AG08396 (cell line): Measurements from ENCODE around the gene DRAXIN.

Experiments
- DNase-seq: peaks from one replicate; pipeline ENCODE4 v3.0.0; 2012; ENCODE audit warnings: low spot score, mixed read lengths

DRAXIN gene

DNA sequence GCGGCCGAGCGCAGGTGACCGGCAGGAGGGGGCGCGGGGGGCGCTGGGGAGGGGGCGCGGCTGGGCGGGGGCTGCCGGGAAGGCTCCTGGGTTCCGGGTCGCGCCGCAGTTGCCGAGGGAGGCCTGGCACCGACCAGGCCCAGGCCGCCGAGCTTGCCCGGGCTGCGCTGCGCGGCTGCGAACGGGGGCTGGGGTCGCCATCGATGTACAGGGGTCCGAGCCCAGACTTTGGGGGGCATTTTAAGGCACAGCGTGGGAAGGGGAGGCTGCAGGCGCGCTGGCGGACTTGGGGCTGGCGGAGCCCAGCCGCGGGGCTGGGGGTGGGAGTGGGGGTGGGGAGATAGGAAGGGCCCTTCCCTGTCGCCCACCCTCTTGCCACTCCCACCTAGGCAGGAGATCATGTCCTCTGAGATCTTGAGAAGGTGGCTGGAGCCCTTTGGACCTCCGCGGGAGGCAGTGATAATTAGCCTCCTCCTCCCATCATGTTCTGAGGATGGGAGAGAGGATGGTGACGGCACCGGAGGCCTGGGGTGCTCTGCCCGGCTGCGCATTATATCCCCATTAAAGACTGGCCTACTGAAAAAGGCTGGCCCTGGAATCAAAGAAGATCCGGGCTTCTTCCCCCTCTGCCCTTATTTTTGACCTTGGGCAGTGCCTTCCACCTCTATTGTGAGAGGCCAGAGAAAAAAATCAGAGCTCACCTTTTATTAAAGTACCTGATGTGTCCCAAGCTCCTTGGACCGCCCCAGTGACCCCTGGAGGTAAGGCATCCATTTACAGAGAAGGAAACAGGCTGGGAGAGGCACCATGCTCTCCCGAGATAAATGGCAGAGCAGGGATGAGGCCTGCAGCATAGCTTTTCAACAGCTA lies 36.3 kb upstream of the DRAXIN start:
- no peak for DNase-seq

DNA sequence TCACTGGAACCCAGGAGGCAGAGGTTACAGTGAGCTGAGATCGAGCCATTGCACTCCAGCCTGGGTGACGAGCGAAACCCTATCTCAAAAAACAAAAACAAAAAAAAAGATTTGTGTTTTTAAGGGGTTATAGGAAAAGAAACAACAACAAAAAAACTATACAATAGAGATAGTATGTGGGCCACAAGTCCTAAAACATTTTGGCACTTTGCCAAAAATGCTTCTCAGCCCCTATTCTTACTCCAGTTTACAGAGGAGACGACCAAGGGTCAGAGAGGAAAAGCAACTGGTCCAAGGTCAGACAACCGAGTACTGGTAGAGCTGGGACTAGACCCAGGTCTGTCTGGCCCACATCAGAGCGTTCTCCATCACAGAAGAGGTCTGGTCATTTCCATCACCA lies 33.9 kb upstream of the DRAXIN start:
- DNase-seq: no peak

DNA sequence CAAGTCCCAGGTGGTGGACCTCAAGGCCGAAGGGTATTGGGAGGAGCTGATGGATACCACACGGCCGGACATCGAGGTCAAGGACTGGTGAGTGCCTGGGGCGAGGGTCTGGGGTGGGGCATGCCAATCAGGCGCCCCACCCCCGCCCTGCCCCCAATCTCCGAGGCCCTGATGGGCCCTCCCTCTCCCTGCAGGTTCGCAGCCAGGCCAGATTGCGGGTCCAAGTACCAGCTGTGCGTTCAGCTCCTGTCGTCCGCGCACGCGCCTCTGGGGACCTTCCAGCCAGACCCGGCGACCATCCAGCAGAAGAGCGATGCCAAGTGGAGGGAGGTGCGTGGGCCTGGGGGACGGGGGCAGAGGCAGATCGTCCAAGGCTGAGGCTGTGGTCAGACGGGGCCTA lies 33.0 kb upstream of the DRAXIN start:
- no peak for DNase-seq

DNA sequence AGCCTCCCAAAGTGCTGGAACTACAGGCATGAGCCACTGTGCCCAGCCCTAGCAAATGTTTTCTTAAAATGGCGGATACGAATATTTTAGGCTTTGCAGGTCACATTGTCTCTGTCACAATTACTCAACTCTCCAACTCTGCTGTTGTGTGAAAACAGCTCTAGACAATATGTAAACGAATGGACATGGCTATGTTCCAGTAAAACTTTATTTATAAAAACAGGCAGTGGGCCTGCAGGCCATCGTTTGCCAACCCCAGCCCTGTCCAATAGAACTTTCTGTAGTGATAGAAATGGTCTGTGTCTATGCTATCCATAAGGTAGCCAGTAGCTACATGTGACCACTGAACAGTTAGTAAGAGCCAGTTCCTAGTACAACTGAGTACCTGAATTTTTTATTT lies 31.8 kb upstream of the DRAXIN start:
- no peak for DNase-seq

DNA sequence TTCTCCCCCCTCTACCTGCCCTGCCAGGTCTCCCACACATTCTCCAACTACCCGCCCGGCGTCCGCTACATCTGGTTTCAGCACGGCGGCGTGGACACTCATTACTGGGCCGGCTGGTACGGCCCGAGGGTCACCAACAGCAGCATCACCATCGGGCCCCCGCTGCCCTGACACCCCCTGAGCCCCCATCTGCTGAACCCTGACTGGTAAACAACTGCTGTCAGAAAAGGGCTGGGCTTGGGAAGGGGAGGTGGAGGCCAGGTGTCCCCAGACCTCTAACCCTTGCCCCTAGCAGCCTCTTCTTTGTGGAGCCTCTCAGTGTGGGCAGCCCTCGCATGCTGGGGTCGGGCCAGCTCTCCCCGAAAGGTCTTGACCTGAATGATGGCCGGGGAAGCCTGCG lies 30.4 kb upstream of the DRAXIN start:
- DNase-seq: no peak

DNA sequence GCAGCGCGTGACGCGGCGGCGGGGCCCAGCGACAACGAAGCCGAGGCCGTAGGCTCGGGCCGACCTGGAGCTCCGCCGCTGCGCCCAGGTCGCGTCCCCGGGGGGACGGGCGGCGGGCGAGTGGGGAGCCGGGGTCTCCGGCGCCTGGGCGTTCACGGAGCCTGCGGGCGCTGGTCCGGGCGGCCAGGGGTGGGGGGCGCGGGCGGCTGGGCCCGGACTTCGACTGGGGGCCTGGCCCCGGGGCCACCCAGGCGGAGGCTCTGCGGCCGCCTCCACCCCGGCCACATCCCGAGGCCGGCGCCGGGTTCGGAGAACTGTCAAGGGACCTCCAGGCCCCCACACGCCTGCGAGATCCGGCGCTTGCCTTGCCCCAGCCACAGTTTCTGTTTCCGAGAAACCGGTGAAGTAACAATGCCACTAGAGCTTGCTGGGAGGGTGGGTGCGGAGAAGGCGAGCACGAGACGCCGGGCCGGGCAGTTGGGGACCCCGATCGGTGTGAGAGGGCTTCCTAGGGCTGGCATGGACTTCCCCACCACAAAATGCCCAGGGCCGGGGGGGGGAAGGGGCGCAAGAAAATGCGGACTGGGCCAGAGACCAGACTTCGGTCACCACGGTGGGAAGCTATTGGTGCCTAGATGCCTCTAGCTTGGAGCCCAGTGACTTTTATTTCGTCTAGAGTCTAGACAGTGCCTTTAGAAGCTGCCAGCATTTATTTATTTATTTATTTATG lies 27.0 kb upstream of the DRAXIN start:
- peak; percentile 59 for DNase-seq

DNA sequence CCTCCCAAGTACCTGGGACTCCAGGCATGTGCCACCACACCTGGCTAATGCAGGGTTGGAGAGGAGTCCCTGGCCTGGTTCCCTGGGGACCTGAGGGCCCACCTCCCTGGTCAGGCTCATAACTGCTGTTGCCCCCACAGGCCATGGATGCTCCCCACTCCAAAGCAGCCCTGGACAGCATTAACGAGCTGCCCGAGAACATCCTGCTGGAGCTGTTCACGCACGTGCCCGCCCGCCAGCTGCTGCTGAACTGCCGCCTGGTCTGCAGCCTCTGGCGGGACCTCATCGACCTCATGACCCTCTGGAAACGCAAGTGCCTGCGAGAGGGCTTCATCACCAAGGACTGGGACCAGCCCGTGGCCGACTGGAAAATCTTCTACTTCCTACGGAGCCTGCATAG lies 23.0 kb upstream of the DRAXIN start:
- DNase-seq: no peak

DNA sequence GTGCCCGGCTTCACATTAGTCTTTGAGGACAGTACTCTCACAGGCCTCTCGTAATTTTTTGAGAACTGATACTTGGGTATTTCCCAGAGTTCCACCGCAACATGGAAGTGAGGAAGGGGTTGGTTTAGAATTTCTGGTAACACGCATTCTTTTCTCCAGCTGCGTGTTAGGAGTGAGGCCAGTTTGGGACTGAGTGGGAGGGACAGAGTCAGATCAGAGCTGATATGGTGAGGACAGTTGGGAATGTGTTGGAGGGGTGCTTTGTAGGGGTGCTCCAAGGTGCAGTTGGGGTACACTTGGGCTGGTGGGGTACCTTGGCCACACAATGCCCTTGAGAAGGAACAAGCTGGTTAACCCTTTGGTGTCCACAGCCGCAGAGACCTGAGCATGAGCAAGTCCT lies 20.8 kb upstream of the DRAXIN start:
- no peak for DNase-seq

DNA sequence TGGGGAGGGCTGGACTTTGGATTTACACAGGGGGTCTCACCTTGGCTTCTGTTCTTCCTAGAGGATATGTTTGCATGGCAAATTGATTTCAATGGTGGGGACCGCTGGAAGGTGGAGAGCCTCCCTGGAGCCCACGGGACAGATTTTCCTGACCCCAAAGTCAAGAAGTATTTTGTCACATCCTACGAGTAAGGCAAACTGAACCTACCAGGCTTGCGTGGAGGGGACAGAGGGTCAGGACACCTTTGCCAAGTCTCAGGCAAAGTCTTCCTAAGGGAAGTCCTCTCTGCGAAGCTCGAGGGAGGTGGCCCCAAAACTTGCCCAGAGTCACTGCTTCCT lies 20.3 kb upstream of the DRAXIN start:
- DNase-seq: no peak

DNA sequence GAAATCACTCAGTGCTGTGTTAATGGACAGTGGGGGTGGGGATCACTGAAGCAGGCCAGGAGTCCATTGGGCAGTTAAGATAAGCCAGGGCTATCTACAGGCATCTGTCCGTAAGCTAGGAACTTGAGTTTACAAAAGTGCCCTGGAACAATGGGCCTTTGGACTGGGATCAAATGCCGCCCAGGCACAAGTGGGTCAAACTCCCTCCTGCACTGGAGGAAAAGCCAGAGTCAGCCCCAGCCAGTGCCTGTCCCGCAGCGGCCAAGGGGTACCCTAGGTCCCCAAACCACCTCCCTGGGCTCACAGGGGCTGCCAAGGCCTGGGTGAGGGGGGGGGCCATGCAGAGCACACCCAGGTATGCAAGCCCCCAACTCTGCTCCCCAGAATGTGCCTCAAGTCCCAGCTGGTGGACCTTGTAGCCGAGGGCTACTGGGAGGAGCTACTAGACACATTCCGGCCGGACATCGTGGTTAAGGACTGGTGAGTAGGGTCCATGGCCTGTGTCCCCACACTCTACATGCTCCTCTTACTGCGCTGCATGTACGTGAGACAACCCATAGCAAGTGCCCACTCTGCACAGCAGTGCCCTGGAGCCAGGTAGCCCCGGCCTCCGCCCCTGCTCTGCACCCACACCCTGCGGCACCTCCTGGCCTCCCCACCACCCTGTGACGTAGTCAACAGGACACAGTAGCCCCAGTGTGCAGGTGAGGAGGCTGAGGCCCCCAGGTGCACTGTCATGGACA lies 19.8 kb upstream of the DRAXIN start:
- DNase-seq: no peak

DNA sequence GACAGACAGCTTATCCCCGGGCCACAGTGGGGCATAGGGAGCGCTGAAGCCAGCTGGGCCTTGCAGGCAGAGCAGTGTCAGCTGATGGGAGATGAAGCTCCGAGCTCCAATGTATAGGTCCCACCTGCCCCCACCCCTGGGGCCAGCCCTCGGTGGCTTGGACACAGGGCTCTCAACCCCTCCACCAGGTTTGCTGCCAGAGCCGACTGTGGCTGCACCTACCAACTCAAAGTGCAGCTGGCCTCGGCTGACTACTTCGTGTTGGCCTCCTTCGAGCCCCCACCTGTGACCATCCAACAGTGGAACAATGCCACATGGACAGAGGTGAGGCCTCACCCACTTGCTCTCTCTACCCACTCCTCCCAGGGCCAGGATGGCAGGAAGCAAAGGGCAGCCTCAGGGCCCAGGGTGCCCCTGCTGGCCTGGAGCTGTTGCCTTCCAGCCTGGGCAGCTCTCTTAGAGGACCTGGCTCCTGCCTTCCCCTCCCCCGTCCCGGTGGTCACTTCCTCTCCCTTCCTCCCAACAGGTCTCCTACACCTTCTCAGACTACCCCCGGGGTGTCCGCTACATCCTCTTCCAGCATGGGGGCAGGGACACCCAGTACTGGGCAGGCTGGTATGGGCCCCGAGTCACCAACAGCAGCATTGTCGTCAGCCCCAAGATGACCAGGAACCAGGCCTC lies 18.3 kb upstream of the DRAXIN start:
- DNase-seq: no peak

DNA sequence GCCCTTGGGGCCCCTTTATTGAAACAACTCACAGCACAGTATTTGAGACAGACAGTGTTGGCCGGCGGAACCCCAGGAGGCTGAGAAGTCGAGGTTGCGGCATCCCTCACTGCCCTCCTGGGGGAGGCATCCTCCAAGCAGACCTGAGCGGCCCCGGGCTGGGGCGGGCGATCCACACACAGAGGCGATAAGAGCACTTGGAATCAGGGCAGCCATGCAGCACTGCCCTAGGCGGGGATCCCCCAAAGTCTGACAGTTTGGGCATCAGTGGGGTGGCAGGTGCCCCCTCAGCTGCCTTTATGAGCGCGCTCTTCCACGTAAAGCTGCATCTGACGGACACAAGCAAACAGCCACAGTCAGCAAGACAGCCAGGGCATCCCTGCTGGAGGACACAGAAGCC lies 17.0 kb upstream of the DRAXIN start:
- DNase-seq: no peak

DNA sequence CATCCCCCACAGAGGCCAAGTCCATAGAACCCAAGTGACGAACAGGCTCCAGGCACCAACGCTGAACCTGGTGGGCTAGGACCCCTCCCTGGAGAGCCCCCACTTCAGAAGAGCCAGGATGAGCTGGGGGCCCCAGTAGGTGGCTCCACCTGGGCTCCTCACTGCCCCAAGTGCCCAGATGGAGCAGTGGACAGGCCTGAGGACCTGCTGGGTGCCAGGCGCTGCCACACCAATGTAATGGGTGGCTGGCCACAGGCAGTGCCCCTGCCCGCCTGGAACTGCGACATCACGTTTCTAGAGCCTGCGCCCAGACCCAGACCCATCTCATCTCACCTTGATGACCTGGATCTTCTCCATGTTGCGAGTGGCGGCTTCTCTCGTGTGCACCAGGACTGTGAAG lies 16.2 kb upstream of the DRAXIN start:
- no peak for DNase-seq

DNA sequence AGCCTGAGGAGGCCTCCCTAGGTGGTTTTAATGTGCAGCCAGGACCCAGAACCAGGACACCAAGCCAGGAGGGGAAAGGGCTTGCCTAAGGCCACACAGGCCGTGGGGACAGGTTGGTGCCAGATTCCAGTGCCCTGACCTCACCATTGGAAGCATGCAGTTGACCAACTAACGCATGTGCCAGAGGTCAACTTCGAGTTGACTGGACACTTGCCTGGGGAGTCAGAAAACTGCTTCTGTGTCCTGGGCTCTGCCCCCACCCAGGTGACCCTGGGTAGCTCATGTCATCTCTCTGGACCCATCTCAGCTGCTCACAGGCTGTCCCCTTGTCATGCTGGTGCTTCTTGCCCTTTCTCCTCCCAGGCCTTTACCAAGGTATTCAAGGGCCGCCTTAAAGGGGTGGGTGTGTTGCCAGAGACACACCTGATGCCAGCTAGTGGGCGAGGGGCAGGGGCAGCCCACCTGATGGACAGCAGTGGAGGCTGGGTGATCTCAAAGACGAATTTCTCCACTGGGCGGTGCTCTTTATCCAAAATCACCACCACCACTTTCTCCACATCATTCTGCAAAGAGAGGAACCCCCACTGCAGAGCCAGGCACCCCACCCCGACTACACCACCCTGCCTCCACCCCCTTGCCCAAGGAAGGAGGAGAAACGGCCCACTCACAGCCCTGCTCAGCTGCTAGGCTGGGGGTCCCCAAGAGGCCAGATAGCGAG lies 15.0 kb upstream of the DRAXIN start:
- DNase-seq: no peak

DNA sequence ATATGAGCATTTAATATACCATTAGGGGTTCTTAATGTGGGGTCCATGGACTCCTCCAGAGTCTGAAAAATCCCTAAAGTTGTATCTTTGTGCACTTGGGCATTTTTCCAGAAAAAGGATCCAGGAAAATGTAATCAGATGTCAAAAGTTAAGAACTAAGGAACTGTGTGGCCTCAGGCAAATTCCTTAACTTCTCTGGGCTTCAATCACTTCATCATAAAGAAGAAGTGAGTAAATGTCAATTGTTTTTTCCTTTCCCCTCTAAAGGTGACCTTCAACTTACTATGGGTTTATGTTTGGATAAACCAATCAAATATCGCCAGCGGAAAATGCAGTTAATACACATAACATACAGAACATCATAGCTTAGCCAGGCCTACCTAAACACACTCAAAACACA lies 13.1 kb upstream of the DRAXIN start:
- no peak for DNase-seq

DNA sequence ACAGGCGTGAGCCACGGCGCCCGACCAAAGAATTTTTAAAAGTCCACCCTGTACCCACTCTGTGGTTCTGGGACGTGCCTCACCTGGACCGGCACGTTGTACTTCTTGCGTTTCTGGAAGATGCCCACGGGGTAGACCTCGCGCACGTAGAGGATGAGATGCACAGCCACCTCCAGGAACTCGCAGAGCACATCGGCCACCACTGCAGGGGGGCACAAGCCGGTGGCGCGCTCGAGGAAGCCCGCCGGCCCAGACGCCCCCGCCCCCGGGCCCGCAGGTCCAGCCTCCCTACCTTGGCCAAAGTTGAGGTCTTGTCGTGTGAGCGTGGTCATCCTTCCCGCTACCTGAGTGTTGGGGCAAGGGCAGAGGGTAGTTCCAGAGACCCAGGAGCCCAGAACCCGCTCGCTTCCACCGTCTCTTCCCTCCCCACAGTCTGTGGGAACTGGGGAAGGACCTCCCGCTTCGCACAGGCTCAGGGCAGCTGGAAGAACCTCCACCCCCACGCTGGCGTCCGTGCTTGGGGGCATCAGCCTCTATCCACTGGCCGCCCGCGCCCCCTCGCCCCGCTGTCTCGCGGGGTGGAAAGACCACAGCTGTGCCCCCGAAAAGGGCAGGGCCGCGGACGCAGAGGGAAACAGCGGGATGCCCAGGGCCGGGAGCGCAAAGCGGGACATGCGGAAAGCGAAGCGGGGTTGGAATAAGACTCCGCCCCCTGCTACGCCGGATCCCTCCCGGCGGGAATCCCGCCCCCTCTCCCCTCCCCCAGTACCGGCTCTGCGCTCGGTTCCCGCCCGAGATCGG lies 11.0 kb upstream of the DRAXIN start:
- peak; percentile 70 for DNase-seq

DNA sequence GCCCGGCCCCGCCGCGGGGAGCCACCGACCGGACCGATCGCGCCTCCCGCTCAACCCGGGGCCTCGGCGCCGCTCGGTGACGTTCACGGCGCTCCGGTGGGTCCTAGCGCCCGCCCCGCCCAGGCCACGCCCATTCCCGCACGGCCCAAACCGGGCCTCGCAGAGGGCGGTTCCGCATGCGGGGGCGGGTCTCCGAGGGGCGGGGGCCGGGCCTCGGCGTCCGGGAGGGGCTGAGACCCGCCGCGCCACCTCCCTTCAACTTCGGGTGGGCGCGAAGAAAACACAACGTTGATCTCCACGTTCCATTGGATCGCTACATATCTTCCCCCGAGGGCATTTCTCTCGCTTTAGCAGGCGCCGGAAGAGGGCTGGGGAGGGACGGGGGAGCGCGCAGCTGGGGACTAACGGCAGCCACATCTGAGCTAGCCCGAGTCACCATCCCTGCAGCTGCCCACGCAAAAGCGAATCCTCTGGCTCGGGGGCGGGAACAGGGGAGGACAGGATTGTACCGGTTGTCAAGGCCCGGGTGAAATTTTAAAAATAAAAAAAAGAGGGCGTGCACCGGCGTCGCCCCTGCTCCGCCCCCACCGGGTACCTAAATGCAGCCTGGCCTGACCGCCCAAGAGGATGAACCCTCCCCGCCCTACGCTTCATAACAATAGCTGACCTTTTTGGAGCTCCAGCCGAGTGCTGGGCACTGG lies 10.3 kb upstream of the DRAXIN start, which contains the start of gene MAD2L2:
MAD2L2 (minus strand) TSS at position 78 of the 701 bp plus-strand sequence. CDS start 547 bp downstream, outside the sequence.
- peak; percentile 98 for DNase-seq

DNA sequence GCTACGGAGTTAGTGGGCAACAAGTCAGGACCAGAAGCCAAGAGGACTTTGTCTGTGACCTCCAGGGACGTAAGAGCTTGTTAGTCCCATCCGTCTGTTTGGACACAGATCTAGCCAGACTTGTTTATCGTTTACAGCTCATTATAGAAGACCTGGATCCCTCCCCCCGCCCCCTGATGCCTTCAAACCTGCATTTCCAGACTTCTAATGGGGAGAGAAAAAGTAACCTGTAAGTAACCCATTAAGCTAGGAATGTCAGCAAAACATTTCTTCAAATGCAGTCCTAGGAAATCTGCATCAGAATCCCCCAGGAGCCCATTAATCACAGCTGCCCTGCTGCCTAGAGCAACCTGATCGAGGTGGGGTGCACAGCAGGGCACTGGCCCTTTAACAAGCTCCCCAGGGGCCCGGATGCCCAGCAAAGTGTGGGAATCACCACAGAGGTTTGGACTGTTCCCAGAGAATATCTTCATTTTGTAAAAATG lies 9.2 kb upstream of the DRAXIN start:
- DNase-seq: no peak

DNA sequence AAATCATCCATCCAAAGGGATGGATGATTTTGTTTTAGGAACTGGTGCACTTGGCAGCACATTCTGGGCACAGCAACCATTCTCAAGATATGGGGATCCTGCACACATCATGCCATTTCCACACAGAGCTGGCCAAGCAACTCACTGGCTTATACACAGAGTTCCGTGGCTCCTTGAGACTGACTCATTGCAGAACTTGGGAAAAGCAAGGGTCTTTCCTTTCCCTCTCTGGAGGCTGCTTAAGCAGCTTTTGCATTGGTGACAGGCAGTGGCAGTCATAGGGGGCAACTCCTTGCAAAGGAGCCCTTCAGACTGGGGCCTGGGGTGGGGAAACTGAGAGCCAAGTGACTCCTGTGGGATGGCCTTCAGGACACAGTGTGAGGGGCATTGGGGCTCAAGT lies 8.7 kb upstream of the DRAXIN start:
- no peak for DNase-seq

DNA sequence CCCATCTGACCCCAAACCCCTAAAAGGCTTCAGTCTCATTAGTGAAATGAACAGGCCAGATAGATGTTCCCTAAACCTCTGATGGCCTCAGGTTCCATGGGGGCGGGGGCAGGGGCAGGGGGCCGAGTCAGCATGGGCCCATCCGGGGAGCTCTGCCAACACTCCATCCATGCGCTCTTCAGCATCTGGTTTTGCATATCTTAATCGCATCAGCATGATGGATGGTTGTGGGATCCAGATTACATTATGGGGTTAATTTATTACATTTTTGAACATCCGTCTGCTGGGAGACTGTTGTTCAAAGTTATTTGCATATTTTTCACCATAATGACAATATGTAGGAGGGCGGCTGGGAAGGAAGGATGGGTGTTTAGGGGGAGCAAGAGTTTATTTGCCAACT lies 7.4 kb upstream of the DRAXIN start:
- DNase-seq: no peak
